GM19351 (cell line): ENCODE data around the gene ZFAND3.

ENCODE experiments used
- ATAC-seq: cut with Tn5 transposase; IDR thresholded peaks from one replicate; pipeline ENCODE4 v1.9.1; 2021; ENCODE audit warnings: mild to moderate bottlenecking, moderate library complexity; ENCODE audit not compliant: unreplicated experiment

ZFAND3 gene

DNA sequence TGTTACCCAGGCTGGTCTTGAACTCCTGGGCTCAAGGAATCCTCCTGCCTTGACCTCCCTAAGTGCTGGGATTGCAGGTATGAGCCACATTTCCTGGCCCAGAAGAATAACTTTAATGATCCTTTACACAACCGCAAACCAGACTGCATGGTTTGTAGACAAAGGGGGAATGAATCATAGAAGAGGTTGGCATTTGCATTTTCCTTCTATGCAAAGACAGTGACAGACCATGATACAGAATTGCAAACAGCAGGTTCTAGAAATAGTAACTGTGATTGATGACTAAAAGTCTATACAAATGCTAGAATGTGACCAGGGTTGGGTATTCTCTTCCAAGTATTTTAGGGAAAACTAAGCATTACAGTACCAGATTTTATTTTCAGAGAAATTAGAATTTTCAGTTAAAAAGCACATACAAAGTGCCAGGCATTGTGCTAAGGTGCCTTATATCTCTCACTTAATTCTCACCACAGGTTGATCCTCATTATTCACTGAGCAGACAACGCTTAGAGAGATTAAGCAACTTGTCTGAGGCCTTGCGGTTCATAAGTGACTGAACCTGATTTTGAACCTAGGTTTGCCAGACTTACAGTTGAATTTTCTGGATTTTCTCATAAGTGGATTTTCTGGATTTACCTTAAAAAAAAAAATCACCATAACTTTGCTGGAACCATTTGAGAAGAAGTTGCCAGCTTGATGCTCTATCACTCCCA is 146.6 kb downstream of the ZFAND3 start:
- no peak for ATAC-seq

GRCh38 chr6:37966801-37967200 is 147.3 kb downstream of the ZFAND3 start:
- ATAC-seq: no peak

DNA sequence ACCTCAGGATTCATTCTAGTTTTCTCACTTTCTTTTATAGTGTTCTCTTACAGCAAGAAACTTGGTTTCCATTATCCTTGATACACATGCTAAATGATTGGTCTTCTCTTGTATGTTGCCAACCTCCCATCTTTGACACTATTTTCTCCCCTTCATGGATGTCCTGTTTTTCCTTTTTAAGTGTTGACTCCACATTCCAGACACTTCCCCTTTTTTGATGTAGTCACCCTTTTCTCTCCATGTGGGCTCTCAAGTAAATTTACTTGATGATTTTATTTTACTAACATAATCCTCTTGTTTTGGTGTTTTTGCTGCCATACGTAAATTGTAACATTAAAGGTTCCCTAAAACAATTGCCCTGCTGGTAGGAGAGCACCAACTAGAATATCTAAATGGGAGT is 148.1 kb downstream of the ZFAND3 start:
- ATAC-seq: no peak

DNA sequence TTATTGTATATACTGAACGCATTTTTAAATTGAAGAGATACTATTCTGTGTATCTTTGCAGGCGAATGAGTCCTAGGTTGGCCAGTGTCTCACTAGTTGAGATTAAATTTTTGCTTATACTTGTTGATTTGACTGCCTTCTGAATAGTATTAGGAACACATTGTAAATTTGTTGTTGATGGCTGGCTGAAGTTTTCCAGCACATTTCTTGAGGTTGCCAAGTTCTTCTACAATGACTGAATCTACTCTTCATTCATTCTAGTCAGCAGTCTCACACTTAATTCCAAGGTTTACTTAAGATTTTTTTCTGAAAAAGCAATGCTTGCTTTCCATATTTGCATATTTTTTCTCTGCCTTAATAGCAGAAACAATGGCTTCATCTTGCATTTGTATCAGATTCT is 151.7 kb downstream of the ZFAND3 start:
- no peak for ATAC-seq

- no peak for ATAC-seq
Measured at GRCh38 chr6:37971711-37972390, 152.3 kb downstream of the ZFAND3 start.

- ATAC-seq: no peak
Measured at GRCh38 chr6:37972994-37973757, 153.6 kb downstream of the ZFAND3 start.

GRCh38 chr6:37974381-37974780 is 154.9 kb downstream of the ZFAND3 start:
- no peak for ATAC-seq

DNA sequence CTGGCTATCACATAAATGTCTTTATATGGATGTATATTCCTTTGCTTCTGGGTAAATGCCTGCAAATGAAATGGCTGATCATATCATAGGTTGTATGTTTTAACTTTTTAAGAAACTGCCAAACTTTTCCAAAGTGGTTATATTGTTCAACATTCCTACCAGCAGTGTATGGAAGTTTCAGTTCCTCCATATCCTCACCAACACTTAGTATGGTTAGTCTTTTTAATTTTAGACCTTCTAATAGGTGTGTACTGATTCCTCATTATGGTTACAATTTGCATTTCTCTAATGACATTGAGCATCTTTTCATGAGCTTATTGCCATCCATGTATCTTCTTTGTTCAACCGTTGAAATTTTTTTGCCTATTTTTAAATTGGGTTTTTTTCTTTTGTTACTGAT is 155.4 kb downstream of the ZFAND3 start:
- no peak for ATAC-seq

- no peak for ATAC-seq
Measured at GRCh38 chr6:37977715-37978114, 158.2 kb downstream of the ZFAND3 start.

- ATAC-seq: no peak
Measured at GRCh38 chr6:37979392-37980221, 160.1 kb downstream of the ZFAND3 start.

GRCh38 chr6:37980222-37980595 is 160.7 kb downstream of the ZFAND3 start:
- ATAC-seq: no peak

GRCh38 chr6:37981626-37982025 is 162.1 kb downstream of the ZFAND3 start:
- no peak for ATAC-seq

DNA sequence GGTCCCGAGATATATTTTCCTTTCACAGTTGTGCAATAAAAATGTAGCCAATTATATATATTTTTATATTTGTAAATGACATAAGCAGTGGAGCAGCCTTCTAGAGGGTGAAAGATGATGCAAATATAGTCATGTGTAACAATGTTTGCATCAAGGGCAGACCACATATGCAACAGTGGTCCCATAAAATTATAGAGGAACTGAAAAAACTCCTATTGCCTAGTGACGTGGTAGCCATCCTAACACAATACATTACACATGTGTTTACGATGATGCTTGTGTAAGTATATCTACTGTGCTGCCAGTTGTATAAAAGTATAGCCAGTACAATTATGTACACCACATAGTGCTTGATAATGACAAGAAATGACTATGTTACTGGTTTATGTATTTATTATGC is 162.8 kb downstream of the ZFAND3 start:
- no peak for ATAC-seq

DNA sequence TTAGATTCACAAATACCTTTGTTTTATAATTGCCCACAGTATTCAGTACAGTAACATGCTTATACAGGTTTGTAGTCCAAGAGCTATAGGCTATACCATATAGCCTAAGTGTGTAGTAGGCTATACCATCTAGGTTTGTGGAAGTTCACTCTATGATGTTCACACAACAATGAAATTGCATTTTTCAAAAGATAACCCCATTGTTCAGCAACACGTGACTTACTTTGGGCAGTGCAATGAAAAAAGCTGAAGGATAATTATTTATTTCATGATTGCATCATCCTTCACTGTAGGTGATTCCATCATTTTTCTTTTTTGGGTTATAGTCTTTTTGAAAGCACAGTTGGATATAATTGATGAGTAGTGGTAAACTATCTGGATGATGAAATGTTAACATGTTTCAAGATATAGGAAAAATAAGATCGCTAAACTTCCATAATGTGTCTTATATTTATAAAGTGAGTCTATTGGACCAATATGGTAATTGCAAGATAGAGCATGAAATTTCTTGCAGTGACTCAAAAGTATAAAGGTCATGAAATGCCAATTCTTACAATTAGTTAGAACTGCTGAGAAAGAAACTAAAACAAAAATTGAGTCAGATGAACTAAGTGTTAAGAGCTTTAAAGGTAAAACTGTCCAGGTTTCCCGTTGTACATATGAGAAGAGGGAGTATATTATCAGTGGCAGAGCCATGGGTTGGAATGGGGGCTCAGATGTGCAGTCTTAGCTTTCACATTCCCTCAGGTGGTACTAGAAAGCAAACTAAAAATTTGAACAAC is 164.4 kb downstream of the ZFAND3 start:
- ATAC-seq: no peak

DNA sequence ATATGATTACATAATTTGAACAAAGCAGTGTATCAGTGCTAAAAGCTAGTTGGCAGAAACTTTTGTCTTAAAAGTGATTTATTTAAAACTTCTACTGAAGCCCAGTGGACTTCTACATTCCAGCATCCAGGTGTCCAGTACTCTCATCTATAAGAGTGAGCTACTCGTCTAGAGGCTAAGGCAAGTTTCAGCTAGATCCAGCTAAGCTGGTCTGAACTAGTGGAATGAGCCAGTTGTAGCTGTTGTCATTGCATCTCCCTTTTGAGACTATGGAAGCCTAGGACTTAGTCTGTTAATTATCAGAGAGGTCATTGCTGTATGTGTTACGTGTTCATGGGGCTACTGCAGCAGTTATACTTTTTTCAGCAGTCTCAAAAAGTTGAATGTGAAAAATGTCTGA is 165.1 kb downstream of the ZFAND3 start:
- no peak for ATAC-seq

- ATAC-seq: no peak
Measured at GRCh38 chr6:37985355-37985754, 165.8 kb downstream of the ZFAND3 start.

GRCh38 chr6:37987018-37987417 is 167.5 kb downstream of the ZFAND3 start:
- ATAC-seq: no peak

DNA sequence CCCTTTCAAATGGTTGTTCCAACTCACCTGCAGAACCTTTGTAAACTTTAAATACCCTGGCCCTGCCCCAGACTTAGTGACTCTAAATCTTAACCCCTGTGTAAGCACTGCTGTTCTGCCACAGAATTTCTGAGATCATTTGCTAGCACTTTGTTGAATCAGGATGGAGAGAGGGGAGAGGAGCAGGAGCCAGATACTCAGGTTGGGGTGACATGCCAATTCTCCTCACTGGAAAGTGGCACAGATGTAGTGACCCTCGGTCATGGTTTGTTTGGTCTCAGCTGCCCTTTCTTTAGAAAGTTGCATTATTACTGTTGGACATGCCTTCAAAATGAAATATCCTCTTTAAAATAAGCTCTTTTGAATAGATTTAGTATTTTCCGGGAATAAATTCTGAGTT is 168.0 kb downstream of the ZFAND3 start:
- no peak for ATAC-seq

DNA sequence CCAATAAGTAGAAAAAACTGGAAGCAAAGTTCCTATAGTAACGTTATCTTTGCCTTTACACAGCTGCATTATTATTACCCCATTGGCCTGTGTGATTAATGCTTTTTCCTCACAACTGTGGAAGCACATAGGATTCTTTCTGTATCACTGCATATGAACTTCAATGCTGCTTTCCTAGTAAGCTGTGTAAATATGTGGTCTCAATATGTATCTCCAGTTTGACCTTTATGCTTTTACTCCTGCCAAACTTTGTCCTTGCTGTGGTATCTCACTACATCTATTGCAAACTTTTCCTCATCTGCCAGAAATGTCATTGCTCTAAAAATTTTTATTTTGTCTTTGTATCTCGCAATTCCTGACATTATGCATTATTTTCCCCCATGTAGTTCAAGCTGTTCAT is 168.6 kb downstream of the ZFAND3 start:
- no peak for ATAC-seq

DNA sequence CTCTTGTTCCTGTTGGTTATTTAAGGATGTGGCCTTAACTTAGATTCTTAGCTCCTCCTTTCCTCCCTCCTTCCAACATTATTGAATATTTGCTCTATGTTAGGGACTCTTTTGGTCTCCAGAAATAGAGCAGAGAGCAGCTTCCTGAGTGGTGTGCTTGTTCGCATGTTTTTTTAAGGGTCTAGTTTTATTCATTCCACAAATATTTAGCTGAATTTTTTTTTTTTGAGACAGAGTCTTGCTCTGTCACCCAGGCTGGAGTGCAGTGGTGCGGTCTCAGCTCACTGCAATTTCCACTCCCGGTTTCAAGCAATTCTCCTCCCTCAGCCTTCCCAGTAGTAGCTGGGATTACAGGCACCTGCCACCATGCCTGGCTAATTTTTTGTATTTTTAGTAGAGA is 169.2 kb downstream of the ZFAND3 start:
- ATAC-seq: no peak
